Astrocyte of the spinal cord (primary cell): ENCODE results near the gene IFITM5.
"Not testable (repeated sequence)": the region's sequence is repeated elsewhere in the genome, so short reads cannot be mapped to it uniquely, and the experiment has no call there.

ENCODE experiments used
- DNase-seq: peaks from one replicate; pipeline ENCODE4 v3.0.0; 2011; ENCODE audit warnings: low read depth, low spot score
- H3K4me3 ChIP-seq: 2 replicates; pipeline ENCODE4 v1.5.1; 2011; ENCODE audit warnings: low read depth, mild to moderate bottlenecking, low read length, moderate library complexity
- in situ Hi-C: cut with HindIII; loops from 2 replicates; pipeline ENCODE4 v1.10.0; 2017; ENCODE audit warnings: low sequenced_read_pairs
- TF ChIP-seq, protein P1 (sequence below): IDR thresholded peaks from 2 replicates; pipeline ENCODE4 v1.5.1; 2012; ENCODE audit warnings: low read depth, mild to moderate bottlenecking, low read length, inconsistent platforms

IFITM5 gene

GRCh38 chr11:316891-317301, 17.6 kb upstream of the IFITM5 start:
- no peak overlapping the region for H3K4me3 ChIP-seq
- in situ Hi-C loops = no loop called here
- no peak for DNase-seq
- TF ChIP-seq, protein P1, sequence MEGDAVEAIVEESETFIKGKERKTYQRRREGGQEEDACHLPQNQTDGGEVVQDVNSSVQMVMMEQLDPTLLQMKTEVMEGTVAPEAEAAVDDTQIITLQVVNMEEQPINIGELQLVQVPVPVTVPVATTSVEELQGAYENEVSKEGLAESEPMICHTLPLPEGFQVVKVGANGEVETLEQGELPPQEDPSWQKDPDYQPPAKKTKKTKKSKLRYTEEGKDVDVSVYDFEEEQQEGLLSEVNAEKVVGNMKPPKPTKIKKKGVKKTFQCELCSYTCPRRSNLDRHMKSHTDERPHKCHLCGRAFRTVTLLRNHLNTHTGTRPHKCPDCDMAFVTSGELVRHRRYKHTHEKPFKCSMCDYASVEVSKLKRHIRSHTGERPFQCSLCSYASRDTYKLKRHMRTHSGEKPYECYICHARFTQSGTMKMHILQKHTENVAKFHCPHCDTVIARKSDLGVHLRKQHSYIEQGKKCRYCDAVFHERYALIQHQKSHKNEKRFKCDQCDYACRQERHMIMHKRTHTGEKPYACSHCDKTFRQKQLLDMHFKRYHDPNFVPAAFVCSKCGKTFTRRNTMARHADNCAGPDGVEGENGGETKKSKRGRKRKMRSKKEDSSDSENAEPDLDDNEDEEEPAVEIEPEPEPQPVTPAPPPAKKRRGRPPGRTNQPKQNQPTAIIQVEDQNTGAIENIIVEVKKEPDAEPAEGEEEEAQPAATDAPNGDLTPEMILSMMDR = no peak

- in situ Hi-C loops = no loop called here
- H3K4me3 ChIP-seq = peak overlapping the region; percentile 27
- no peak for DNase-seq
- TF ChIP-seq, protein P1 = no peak
These were observed 16.8 kb upstream of the IFITM5 start for GRCh38 chr11:316031-316701.

- in situ Hi-C loops = no loop called here
- peak overlapping the region; percentile 31 for H3K4me3 ChIP-seq
- no peak for DNase-seq
- TF ChIP-seq, protein P1 = no peak
These were observed 16.2 kb upstream of the IFITM5 start for GRCh38 chr11:315516-315994.

DNA sequence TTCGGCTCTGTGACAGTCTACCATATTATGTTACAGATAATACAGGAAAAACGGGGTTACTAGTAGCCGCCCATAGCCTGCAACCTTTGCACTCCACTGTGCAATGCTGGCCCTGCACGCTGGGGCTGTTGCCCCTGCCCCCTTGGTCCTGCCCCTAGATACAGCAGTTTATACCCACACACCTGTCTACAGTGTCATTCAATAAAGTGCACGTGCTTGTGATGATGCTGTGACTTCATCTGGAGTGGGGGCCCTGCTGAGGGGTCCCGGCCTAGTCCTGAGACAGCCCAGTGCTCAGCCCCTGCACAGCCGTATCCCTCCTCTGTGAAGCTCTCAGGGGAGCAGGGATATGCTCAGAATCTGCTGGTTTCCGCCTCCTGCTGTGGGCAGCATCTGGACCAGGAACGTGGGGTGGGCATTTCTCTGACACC, 15.7 kb upstream of the IFITM5 start:
- TF ChIP-seq, protein P1 = no peak
- no peak for DNase-seq
- peak overlapping the region; percentile 31 for H3K4me3 ChIP-seq
- in situ Hi-C loops = no loop called here

- in situ Hi-C loops = not testable (repeated sequence)
These were observed 15.2 kb upstream of the IFITM5 start for GRCh38 chr11:314554-314875.

DNA sequence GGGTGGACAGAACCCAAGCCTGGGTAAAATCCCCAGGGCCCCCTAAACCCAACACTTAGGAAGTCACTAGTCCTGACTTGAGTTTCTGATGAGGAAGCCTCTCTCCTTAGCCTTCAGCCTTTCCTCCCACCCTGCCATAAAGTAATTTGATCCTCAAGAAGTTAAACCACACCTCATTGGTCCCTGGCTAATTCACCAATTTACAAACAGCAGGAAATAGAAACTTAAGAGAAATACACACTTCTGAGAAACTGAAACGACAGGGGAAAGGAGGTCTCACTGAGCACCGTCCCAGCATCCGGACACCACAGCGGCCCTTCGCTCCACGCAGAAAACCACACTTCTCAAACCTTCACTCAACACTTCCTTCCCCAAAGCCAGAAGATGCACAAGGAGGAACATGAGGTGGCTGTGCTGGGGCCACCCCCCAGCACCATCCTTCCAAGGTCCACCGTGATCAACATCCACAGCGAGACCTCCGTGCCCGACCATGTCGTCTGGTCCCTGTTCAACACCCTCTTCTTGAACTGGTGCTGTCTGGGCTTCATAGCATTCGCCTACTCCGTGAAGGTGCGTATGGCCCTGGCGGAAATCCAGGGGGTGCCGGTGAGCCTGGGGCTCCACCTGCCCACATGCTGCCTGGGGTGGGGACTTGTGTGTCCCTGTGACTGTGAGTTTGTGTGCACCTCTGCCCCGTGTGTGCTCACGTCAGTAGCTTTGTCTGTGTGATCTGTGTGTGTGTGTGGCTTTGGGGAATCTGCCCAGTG, 14.6 kb upstream of the IFITM5 start, which contains the start of gene IFITM1:
TSS of gene IFITM1 (plus strand) at position 254 of the 767 bp plus-strand sequence. CDS start at position 385, 131 bp downstream.
- DNase-seq = peak; percentile 81
- TF ChIP-seq, protein P1 = no peak
- in situ Hi-C loops = no loop called here
- H3K4me3 ChIP-seq = peak within 1 kb of the TSS; percentile 51

More at GRCh38 chr11:314554-314875, 15.2 kb upstream of the IFITM5 start:
- peak overlapping the region; percentile 51 for H3K4me3 ChIP-seq
- DNase-seq = not testable (repeated sequence)

DNA sequence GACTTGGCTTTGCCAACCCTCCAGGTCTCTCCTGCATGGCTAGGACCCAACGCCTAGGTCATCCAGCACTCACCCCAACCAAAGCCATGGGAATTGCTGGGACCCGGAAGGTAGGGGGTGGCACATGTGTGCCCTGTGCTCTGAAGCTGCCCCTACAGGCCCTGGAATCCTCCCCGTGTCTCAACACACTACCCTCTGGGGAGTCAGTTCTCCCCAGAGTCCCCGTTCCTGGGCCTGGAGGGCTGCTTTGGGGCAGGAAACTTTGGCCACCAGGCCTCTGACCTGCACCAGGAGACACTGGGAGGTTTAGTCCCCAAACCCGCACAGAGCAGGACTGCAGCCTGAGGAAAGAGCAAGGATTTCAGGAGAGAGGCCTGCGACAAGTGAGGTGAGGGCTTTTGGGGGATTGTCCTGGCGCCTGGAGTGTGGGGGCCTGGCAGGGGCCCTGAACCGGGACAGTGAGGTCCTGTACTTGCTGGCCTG, 14.0 kb upstream of the IFITM5 start:
- TF ChIP-seq, protein P1 = no peak
- no peak for DNase-seq
- in situ Hi-C loops = no loop called here
- H3K4me3 ChIP-seq = no peak overlapping the region
